Spleen (tissue), 7 donors: ENCODE data around the gene CYP4F22.
"Not testable (repeated sequence)": the region's sequence is repeated elsewhere in the genome, so short reads cannot be mapped to it uniquely, and the experiment has no call there.

Source experiments
- CTCF ChIP-seq, 11 experiments: fragments of 200-600 bp in 7 of 11; fragments of 450-650 bp in 4 of 11; sonication (generic) in 4 of 11; IDR thresholded peaks in 8 of 11; conservative IDR thresholded peaks in 3 of 11; 1 replicate in 7 of 11; 2 replicates in 4 of 11; pipeline versions ENCODE4 v1.4.0 to v1.8.0; 2016 to 2021; ENCODE audit warnings: antibody characterized with exemption in 11 of 11, inconsistent platforms in 4 of 11, mild to moderate bottlenecking in 1 of 11
- POLR2A ChIP-seq, 3 donors: fragments of 450-650 bp; IDR thresholded peaks; one replicate each; pipeline ENCODE4 v1.5.1; 2017; ENCODE audit warnings: antibody characterized with exemption in 3 of 3, mild to moderate bottlenecking in 1 of 3
- donor health status: DM: no; HTN: no; CAD: no; lungs with moderate emphysema.
- donor health status: DM: no; HTN: no; CAD: no.
- donor health status: DM: no; HTN: no; CAD: no.

- TF ChIP-seq CTCF (IDR thresholded peaks at IDR 0.05 in 8 of 11, conservative IDR thresholded peaks at IDR 0.05 in 3 of 11); POLR2A (IDR thresholded peaks at IDR 0.05): not testable (repeated sequence)
Measured at GRCh38 chr19:15593766-15594165, 85.4 kb downstream of the CYP4F22 start.
